Thyroid gland (tissue), 4 donors: ENCODE measurements around the gene UQCR11. TPM values are rescaled to one million over a fixed set of nuclear protein-coding genes. Genes with fewer than 3 reads are reported as not detected.

Source experiments
- DNase-seq, 2 donors: peaks; one replicate each; pipeline ENCODE4 v3.0.0-alpha.2; 2019
- H3K27ac ChIP-seq, 3 donors: fragments of 200-600 bp; sonication (generic); 1 replicate in 2 of 3; 2 replicates in 1 of 3; pipeline ENCODE4 v1.5.1; 2016 to 2019; ENCODE audit warnings: mild to moderate bottlenecking in 1 of 3, moderate library complexity in 1 of 3
- H3K27me3 ChIP-seq: fragments of 200-600 bp; sonication (generic); one replicate; pipeline ENCODE4 v1.5.1; 2019
- H3K36me3 ChIP-seq, 2 donors: fragments of 200-600 bp; sonication (generic); one replicate each; pipeline ENCODE4 v1.5.1; 2016 to 2019
- H3K4me1 ChIP-seq, 2 donors: fragments of 200-600 bp; sonication (generic); one replicate each; pipeline ENCODE4 v1.5.1; 2017 to 2019
- H3K4me3 ChIP-seq, 3 donors: fragments of 200-600 bp; sonication (generic); replicated peaks in 1 of 3; 1 replicate in 2 of 3; 2 replicates in 1 of 3; pipeline ENCODE4 v1.5.1; 2016; ENCODE audit warnings: mild to moderate bottlenecking in 1 of 3
- H3K9me3 ChIP-seq: fragments of 200-600 bp; sonication (generic); one replicate; pipeline ENCODE4 v1.5.1; 2017
- CTCF ChIP-seq, 6 experiments: fragments of 200-600 bp in 3 of 6; fragments of 450-650 bp in 3 of 6; sonication (generic) in 3 of 6; IDR thresholded peaks; one replicate each; pipeline ENCODE4 v1.5.1; 2016 to 2019; ENCODE audit warnings: antibody characterized with exemption in 6 of 6, mild to moderate bottlenecking in 2 of 6, inconsistent platforms in 1 of 6, moderate library complexity in 1 of 6
- POLR2A ChIP-seq, 2 donors: fragments of 450-650 bp; IDR thresholded peaks; one replicate each; pipeline ENCODE4 v1.6.1; 2017; ENCODE audit warnings: antibody characterized with exemption in 2 of 2, mild to moderate bottlenecking in 2 of 2, moderate library complexity in 1 of 2
- WGBS, 2 donors: methylation state at CpG; one replicate each; pipeline ENCODE4 v1.1.5; 2017; 5-methylcytosine and 5-hydroxymethylcytosine counted together
- intact Hi-C: fragments of 100-400 bp; cut with DNase I; formaldehyde crosslinking; loops from one replicate; pipeline ENCODE4 v1.15.1; 2023
- total RNA-seq, 4 donors: library from RNA; depleted of rRNA; stranded (reverse); fragments of >200 nt; gene quantifications; one replicate each; pipeline ENCODE4 v1.2.3, GENCODE V29; 2016

UQCR11 gene
- total RNA-seq, 4 donors from 2014 or later = 52.0 to 154 (median 61.9) TPM

- intact Hi-C loops = no loop called here
- 95 to 98% methylated on average over 11 to 18 of the region's 24 CpGs for WGBS, 2 donors
- no peaks in the 10 kb centered on the region for H3K4me1 ChIP-seq
- H3K27ac ChIP-seq = no peak overlapping the region
- H3K27me3 ChIP-seq = no peaks in the 10 kb centered on the region
- TF ChIP-seq POLR2A (IDR thresholded peaks at IDR 0.05) (no peak), CTCF (IDR thresholded peaks at IDR 0.05) (no peak)
- H3K4me3 ChIP-seq = no peak overlapping the region
- H3K9me3 ChIP-seq = no peaks in the 10 kb centered on the region
- H3K36me3 ChIP-seq = peaks cover 1 to 7% of the 10 kb centered on the region in 2 donors
- DNase-seq = no peak
Measured at GRCh38 chr19:1629256-1629808, 24.1 kb upstream of the UQCR11 start.

- whole genome bisulfite sequencing, 2 donors = 94 to 98% methylated on average over 13 to 14 of the region's 17 CpGs
- TF ChIP-seq CTCF (IDR thresholded peaks at IDR 0.05) (no peak), POLR2A (IDR thresholded peaks at IDR 0.05) (no peak)
- Histone ChIP-seq H3K27me3 (no peaks in the 10 kb centered on the region), H3K4me3 (no peak overlapping the region), H3K36me3 (peaks cover 3 to 13% of the 10 kb centered on the region in 2 donors), H3K27ac (no peak overlapping the region), H3K9me3 (no peaks in the 10 kb centered on the region), H3K4me1 (no peaks in the 10 kb centered on the region)
- intact Hi-C loops = no loop called here
- DNase-seq = no peak
Measured at GRCh38 chr19:1627194-1627593, 21.9 kb upstream of the UQCR11 start.

GRCh38 chr19:1626417-1627010 is 21.3 kb upstream of the UQCR11 start:
- intact Hi-C loops = no loop called here
- Histone ChIP-seq H3K4me3 (no peak overlapping the region), H3K4me1 (no peaks in the 10 kb centered on the region), H3K27me3 (no peaks in the 10 kb centered on the region), H3K36me3 (peaks cover 3 to 14% of the 10 kb centered on the region in 2 donors), H3K27ac (no peak overlapping the region), H3K9me3 (no peaks in the 10 kb centered on the region)
- TF ChIP-seq CTCF (IDR thresholded peaks at IDR 0.05) = no peak
- TF ChIP-seq POLR2A (IDR thresholded peaks at IDR 0.05) = no peak
- 94 to 95% methylated on average over 22 to 27 of the region's 32 CpGs for WGBS, 2 donors
- no peak for DNase-seq

- Histone ChIP-seq H3K4me3 (no peak overlapping the region), H3K36me3 (peaks cover 13 to 20% of the 10 kb centered on the region in 2 donors), H3K27ac (no peak overlapping the region), H3K27me3 (no peaks in the 10 kb centered on the region), H3K4me1 (no peaks in the 10 kb centered on the region), H3K9me3 (no peaks in the 10 kb centered on the region)
- no peak for TF ChIP-seq POLR2A (IDR thresholded peaks at IDR 0.05)
- TF ChIP-seq CTCF (IDR thresholded peaks at IDR 0.05) = peak; percentile 15 to 53 (median 38)
- intact Hi-C loops = no loop called here
- WGBS, 2 donors = 70 to 79% methylated on average over 22 to 23 of the region's 23 CpGs
- peak; percentile 44 to 61 for DNase-seq
Measured at GRCh38 chr19:1624458-1624857, 19.2 kb upstream of the UQCR11 start.

GRCh38 chr19:1622541-1622940 is 17.3 kb upstream of the UQCR11 start:
- no peaks in the 10 kb centered on the region for H3K4me1 ChIP-seq
- WGBS, 2 donors = 92 to 93% methylated on average over 5 of the region's 5 CpGs
- peaks cover 18 to 28% of the 10 kb centered on the region in 2 donors for H3K36me3 ChIP-seq
- intact Hi-C loops = no loop called here
- no peak for TF ChIP-seq CTCF (IDR thresholded peaks at IDR 0.05)
- no peak for TF ChIP-seq POLR2A (IDR thresholded peaks at IDR 0.05)
- no peak overlapping the region for H3K27ac ChIP-seq
- no peaks in the 10 kb centered on the region for H3K9me3 ChIP-seq
- no peaks in the 10 kb centered on the region for H3K27me3 ChIP-seq
- H3K4me3 ChIP-seq = no peak overlapping the region
- DNase-seq = no peak
